Measurements from ENCODE around the gene YRDC.
"Not testable (repeated sequence)": the region's sequence is repeated elsewhere in the genome, so short reads cannot be mapped to it uniquely, and the experiment has no call there.

Gene YRDC

GRCh38 chr1:37792943-37793686 lies 14.9 kb downstream of the YRDC start:
- no peak for DNase-seq (ENCODE audit: low read depth in 1 of 2, low spot score in 1 of 2)
- no peak for TF ChIP-seq GABPA (IDR thresholded peaks at IDR 0.05; ENCODE audit: low read depth)
- no peak for TF ChIP-seq REST (IDR thresholded peaks at IDR 0.05; ENCODE audit: insufficient replicate concordance, low read depth)
- no peak overlapping the region for H3K4me3 ChIP-seq (replicated peaks; ENCODE audit: insufficient read depth, low read length)
- H3K27ac ChIP-seq (replicated peaks): no peak overlapping the region
- H3K27me3 ChIP-seq (ENCODE audit: insufficient read depth, poor library complexity, severe bottlenecking): peaks cover 19% of the 10 kb centered on the region

GRCh38 chr1:37782491-37782890 lies 25.5 kb downstream of the YRDC start:
- Histone ChIP-seq H3K4me3 (replicated peaks; ENCODE audit: insufficient read depth, low read length) (no peak overlapping the region), H3K27me3 (ENCODE audit: insufficient read depth, poor library complexity, severe bottlenecking) (peaks cover 6% of the 10 kb centered on the region), H3K27ac (replicated peaks) (no peak overlapping the region)
- TF ChIP-seq SPI1 (IDR thresholded peaks at IDR 0.05; ENCODE audit: borderline replicate concordance, low read depth) (no peak), CTCF (IDR thresholded peaks at IDR 0.05; ENCODE audit: insufficient read depth, low read length) (no peak), POLR2AphosphoS5 (IDR thresholded peaks at IDR 0.05; ENCODE audit: low read depth) (no peak), REST (IDR thresholded peaks at IDR 0.05; ENCODE audit: insufficient replicate concordance, low read depth) (no peak), GABPA (IDR thresholded peaks at IDR 0.05; ENCODE audit: low read depth) (no peak)
- no peak for DNase-seq (ENCODE audit: low read depth in 1 of 2, low spot score in 1 of 2)

GRCh38 chr1:37778654-37779053 lies 29.4 kb downstream of the YRDC start:
- no peak for TF ChIP-seq GABPA (IDR thresholded peaks at IDR 0.05; ENCODE audit: low read depth)
- no peak for TF ChIP-seq CTCF (IDR thresholded peaks at IDR 0.05; ENCODE audit: insufficient read depth, low read length)
- TF ChIP-seq SPI1 (IDR thresholded peaks at IDR 0.05; ENCODE audit: borderline replicate concordance, low read depth): no peak
- Histone ChIP-seq H3K4me3 (replicated peaks; ENCODE audit: insufficient read depth, low read length) (no peak overlapping the region), H3K27me3 (ENCODE audit: insufficient read depth, poor library complexity, severe bottlenecking) (peaks cover 2% of the 10 kb centered on the region), H3K27ac (replicated peaks) (no peak overlapping the region)
- DNase-seq (ENCODE audit: low read depth in 1 of 2, low spot score in 1 of 2): no peak

GRCh38 chr1:37776946-37777516 lies 31.0 kb downstream of the YRDC start:
- DNase-seq (ENCODE audit: low read depth in 1 of 2, low spot score in 1 of 2): no peak
- H3K4me3 ChIP-seq (replicated peaks; ENCODE audit: insufficient read depth, low read length): no peak overlapping the region
- TF ChIP-seq GABPA (IDR thresholded peaks at IDR 0.05; ENCODE audit: low read depth): no peak
- TF ChIP-seq POLR2AphosphoS5 (IDR thresholded peaks at IDR 0.05; ENCODE audit: low read depth): no peak
- TF ChIP-seq CTCF (IDR thresholded peaks at IDR 0.05; ENCODE audit: insufficient read depth, low read length): no peak
- TF ChIP-seq REST (IDR thresholded peaks at IDR 0.05; ENCODE audit: insufficient replicate concordance, low read depth): no peak
- TF ChIP-seq SPI1 (IDR thresholded peaks at IDR 0.05; ENCODE audit: borderline replicate concordance, low read depth): no peak
- H3K27me3 ChIP-seq (ENCODE audit: insufficient read depth, poor library complexity, severe bottlenecking): peaks cover 2% of the 10 kb centered on the region
- no peak overlapping the region for H3K27ac ChIP-seq (replicated peaks)

GRCh38 chr1:37771440-37771839 lies 36.6 kb downstream of the YRDC start:
- H3K27me3 ChIP-seq (ENCODE audit: insufficient read depth, poor library complexity, severe bottlenecking); H3K27ac ChIP-seq (replicated peaks); DNase-seq (ENCODE audit: low read depth in 1 of 2, low spot score in 1 of 2); H3K4me3 ChIP-seq (replicated peaks; ENCODE audit: insufficient read depth, low read length): not testable (repeated sequence)
